Astrocyte (in vitro differentiated cells and primary cell): ENCODE measurements around the gene OR14K1. TPM values are rescaled to one million over a fixed set of nuclear protein-coding genes. Genes with fewer than 3 reads are reported as not detected.

Source experiments
- DNase-seq: peaks from one replicate; pipeline ENCODE4 v3.0.0-alpha.2; 2010; ENCODE audit warnings: low read depth
- FAIRE-seq: peaks from 2 replicates; lab custom pipeline; 2011; peaks lifted over from hg19 to GRCh38; lab: Jason Lieb, UNC
- H2AFZ ChIP-seq: 2 replicates; pipeline ENCODE4 v1.6.0; 2012; ENCODE audit warnings: low read depth, low read length, inconsistent platforms
- H3K27ac ChIP-seq: 2 replicates; pipeline ENCODE4 v1.5.1; 2011; ENCODE audit warnings: low read depth, low read length, inconsistent platforms
- H3K27me3 ChIP-seq: 2 replicates; pipeline ENCODE4 v1.6.0; 2011; ENCODE audit warnings: low read length, inconsistent platforms; ENCODE audit not compliant: insufficient read depth
- H3K36me3 ChIP-seq: 2 replicates; pipeline ENCODE4 v1.5.1; 2011; ENCODE audit warnings: low read length, inconsistent platforms; ENCODE audit not compliant: insufficient read depth
- H3K4me1 ChIP-seq: 2 replicates; pipeline ENCODE4 v1.5.1; 2011; ENCODE audit warnings: low read length, inconsistent platforms; ENCODE audit not compliant: insufficient read depth
- H3K4me2 ChIP-seq: 2 replicates; pipeline ENCODE4 v1.6.0; 2012; ENCODE audit warnings: low read length, inconsistent platforms
- H3K4me3 ChIP-seq: 2 replicates; pipeline ENCODE4 v1.5.1; 2011; ENCODE audit warnings: low read depth, mild to moderate bottlenecking, low read length, inconsistent platforms; ENCODE audit not compliant: insufficient read depth
- H3K79me2 ChIP-seq: 2 replicates; pipeline ENCODE4 v1.6.0; 2012; ENCODE audit warnings: mild to moderate bottlenecking, low read length, inconsistent platforms; ENCODE audit not compliant: insufficient read depth
- H3K9ac ChIP-seq: 2 replicates; pipeline ENCODE4 v1.6.0; 2012; ENCODE audit warnings: mild to moderate bottlenecking, low read length, inconsistent platforms
- H3K9me3 ChIP-seq: 2 replicates; pipeline ENCODE4 v1.5.1; 2012; ENCODE audit warnings: low read depth, mild to moderate bottlenecking, low read length, inconsistent platforms; ENCODE audit not compliant: insufficient read depth
- H4K20me1 ChIP-seq: 2 replicates; pipeline ENCODE4 v1.6.0; 2012; ENCODE audit warnings: low read length, inconsistent platforms; ENCODE audit not compliant: insufficient read depth
- H3K27ac Mint-ChIP-seq: one replicate; pipeline ENCODE4 v1.8.0; 2021; ENCODE audit warnings: mild to moderate bottlenecking, mixed read lengths; ENCODE audit not compliant: unreplicated experiment
- H3K27me3 Mint-ChIP-seq: one replicate; pipeline ENCODE4 v1.8.0; 2021; ENCODE audit warnings: low read depth, mixed read lengths; ENCODE audit not compliant: unreplicated experiment
- H3K36me3 Mint-ChIP-seq: one replicate; pipeline ENCODE4 v1.8.0; 2021; ENCODE audit warnings: low read depth, mixed read lengths; ENCODE audit not compliant: unreplicated experiment
- H3K4me1 Mint-ChIP-seq: one replicate; pipeline ENCODE4 v1.8.0; 2021; ENCODE audit warnings: low read depth, mixed read lengths; ENCODE audit not compliant: unreplicated experiment
- H3K4me3 Mint-ChIP-seq: one replicate; pipeline ENCODE4 v1.8.0; 2021; ENCODE audit warnings: mild to moderate bottlenecking, moderate library complexity, mixed read lengths; ENCODE audit not compliant: unreplicated experiment
- H3K9me3 Mint-ChIP-seq: one replicate; pipeline ENCODE4 v1.8.0; 2021; ENCODE audit warnings: mild to moderate bottlenecking, mixed read lengths; ENCODE audit not compliant: unreplicated experiment
- EZH2 ChIP-seq: IDR thresholded peaks from 2 replicates; pipeline ENCODE4 v1.6.1; 2012; ENCODE audit warnings: mild to moderate bottlenecking, low read length, inconsistent platforms; ENCODE audit not compliant: insufficient read depth
- total RNA-seq: library from RNA; stranded (reverse); gene quantifications from 2 replicates; pipeline ENCODE4 v1.2.1, GENCODE V29; 2021
- TF ChIP-seq, protein P1 (sequence below): IDR thresholded peaks from 2 replicates; pipeline ENCODE4 v1.5.1; 2011; ENCODE audit warnings: low read depth, mild to moderate bottlenecking, inconsistent platforms, low read length, moderate library complexity; ENCODE audit not compliant: insufficient read depth

Gene OR14K1
- total RNA-seq, 1 donor from 2014 or later = not detected

- no peak overlapping the region for H3K9ac ChIP-seq
- no peaks in the 10 kb centered on the region for H3K4me1 ChIP-seq
- H3K4me3 ChIP-seq = no peak overlapping the region
- FAIRE-seq = no peak
- H3K9me3 ChIP-seq = no peaks in the 10 kb centered on the region
- Mint-ChIP-seq H3K4me1 (no peaks in the 10 kb centered on the region), H3K27me3 (no peaks in the 10 kb centered on the region), H3K4me3 (no peak overlapping the region), H3K9me3 (peaks cover 2% of the 10 kb centered on the region), H3K36me3 (no peaks in the 10 kb centered on the region), H3K27ac (no peak overlapping the region)
- no peak overlapping the region for H3K4me2 ChIP-seq
- H3K27ac ChIP-seq = no peak overlapping the region
- no peak for DNase-seq
- H2AFZ ChIP-seq = no peak overlapping the region
- TF ChIP-seq, protein P1, sequence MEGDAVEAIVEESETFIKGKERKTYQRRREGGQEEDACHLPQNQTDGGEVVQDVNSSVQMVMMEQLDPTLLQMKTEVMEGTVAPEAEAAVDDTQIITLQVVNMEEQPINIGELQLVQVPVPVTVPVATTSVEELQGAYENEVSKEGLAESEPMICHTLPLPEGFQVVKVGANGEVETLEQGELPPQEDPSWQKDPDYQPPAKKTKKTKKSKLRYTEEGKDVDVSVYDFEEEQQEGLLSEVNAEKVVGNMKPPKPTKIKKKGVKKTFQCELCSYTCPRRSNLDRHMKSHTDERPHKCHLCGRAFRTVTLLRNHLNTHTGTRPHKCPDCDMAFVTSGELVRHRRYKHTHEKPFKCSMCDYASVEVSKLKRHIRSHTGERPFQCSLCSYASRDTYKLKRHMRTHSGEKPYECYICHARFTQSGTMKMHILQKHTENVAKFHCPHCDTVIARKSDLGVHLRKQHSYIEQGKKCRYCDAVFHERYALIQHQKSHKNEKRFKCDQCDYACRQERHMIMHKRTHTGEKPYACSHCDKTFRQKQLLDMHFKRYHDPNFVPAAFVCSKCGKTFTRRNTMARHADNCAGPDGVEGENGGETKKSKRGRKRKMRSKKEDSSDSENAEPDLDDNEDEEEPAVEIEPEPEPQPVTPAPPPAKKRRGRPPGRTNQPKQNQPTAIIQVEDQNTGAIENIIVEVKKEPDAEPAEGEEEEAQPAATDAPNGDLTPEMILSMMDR = no peak
- TF ChIP-seq EZH2 = no peak
- H4K20me1 ChIP-seq = no peaks in the 10 kb centered on the region
- no peaks in the 10 kb centered on the region for H3K27me3 ChIP-seq
- H3K79me2 ChIP-seq = no peaks in the 10 kb centered on the region
- no peaks in the 10 kb centered on the region for H3K36me3 ChIP-seq
Observed at GRCh38 chr1:247769603-247770002, 31.2 kb downstream of the OR14K1 start.

Other genes starting within 250 kb of the OR14K1 start
- gene OR2C3, start 202.2 kb upstream of the OR14K1 start, total RNA-seq = not detected in 2 replicates
- gene GCSAML, start 189.5 kb upstream of the OR14K1 start, total RNA-seq = 0.14 TPM in 1 of 2 replicates, not detected in the other
- gene OR2G2, start 150.3 kb upstream of the OR14K1 start, total RNA-seq = not detected in 2 replicates
- not detected in 2 replicates for gene OR2G3, start 133.0 kb upstream of the OR14K1 start, total RNA-seq
- gene OR13G1, start 58.9 kb upstream of the OR14K1 start, total RNA-seq = not detected in 2 replicates
- gene OR6F1, start 22.0 kb upstream of the OR14K1 start, total RNA-seq = not detected in 2 replicates
- gene OR14A2, start 9.5 kb downstream of the OR14K1 start, total RNA-seq = not detected in 2 replicates
- not detected in 2 replicates for gene OR1C1, start 21.9 kb downstream of the OR14K1 start, total RNA-seq
- not detected in 2 replicates for gene OR14A16, start 85.5 kb downstream of the OR14K1 start, total RNA-seq
- gene OR11L1, start 103.3 kb downstream of the OR14K1 start, total RNA-seq = not detected in 2 replicates
- gene TRIM58, start 118.6 kb downstream of the OR14K1 start, total RNA-seq = 20.6 and 31.0 TPM in 2 replicates
- gene OR2W3, start 157.0 kb downstream of the OR14K1 start, total RNA-seq = 4.0 and 5.9 TPM in 2 replicates
- not detected in 2 replicates for gene OR2T8, start 181.6 kb downstream of the OR14K1 start, total RNA-seq
- gene OR2AJ1, start 186.3 kb downstream of the OR14K1 start, total RNA-seq = not detected in 2 replicates
- gene OR2L8, start 210.2 kb downstream of the OR14K1 start, total RNA-seq = not detected in 2 replicates
- not detected in 2 replicates for gene OR2AK2, start 226.6 kb downstream of the OR14K1 start, total RNA-seq